GM12873 (cell line): ENCODE measurements around the gene ATP8B3.

Source experiments
- CTCF ChIP-seq: IDR thresholded peaks from 2 replicates; pipeline ENCODE4 v1.5.1; 2012; ENCODE audit warnings: low read depth, mild to moderate bottlenecking, moderate library complexity, low read length, control low read depth; ENCODE audit not compliant: insufficient read depth; ENCODE audit errors: missing control alignments

ATP8B3 gene

GRCh38 chr19:1830568-1830967 is 18.5 kb upstream of the ATP8B3 start:
- TF ChIP-seq CTCF = no peak

GRCh38 chr19:1829958-1830357 is 17.9 kb upstream of the ATP8B3 start:
- TF ChIP-seq CTCF = no peak

GRCh38 chr19:1828279-1829238 is 16.5 kb upstream of the ATP8B3 start:
- TF ChIP-seq CTCF = no peak

GRCh38 chr19:1827566-1828278 is 15.6 kb upstream of the ATP8B3 start:
- TF ChIP-seq CTCF = no peak

- TF ChIP-seq CTCF = no peak
Measured at GRCh38 chr19:1826557-1827521, 14.8 kb upstream of the ATP8B3 start.

- TF ChIP-seq CTCF = peak; percentile 89
Measured at GRCh38 chr19:1825909-1826556, 14.0 kb upstream of the ATP8B3 start.
